ENCODE data around the gene MED13L. TPM values are rescaled to one million over a fixed set of nuclear protein-coding genes. Genes with fewer than 3 reads are reported as not detected.

MED13L gene
- total and polyA plus RNA-seq, 2 donors (not counting 3 experiments of a cell fraction or from before 2014, with no cell fraction given) = 27.4 to 93.6 TPM

GRCh38 chr12:116057356-116057755 lies 220.1 kb downstream of the MED13L start:
- no peak for FAIRE-seq
- intact Hi-C loops (cut with micrococcal nuclease) = no loop called here

GRCh38 chr12:116055895-116056607 lies 221.4 kb downstream of the MED13L start:
- H3K79me2 ChIP-seq (ENCODE audit: control insufficient read depth, insufficient read depth, low read length) = peaks cover 37% of the 10 kb centered on the region
- FAIRE-seq = no peak
- ChIA-PET CTCF (interaction anchor here (0.9 to 1.8 kb wide), 4 partner anchors 10 to 653 kb away, joined by 3 to 6 read pairs (median 3); no protein-coding TSS in a partner anchor), POLR2A (no interaction called here)
- H3K4me3 ChIP-seq (replicated peaks in 1 of 3; ENCODE audit: insufficient read depth in 1 of 3, low read depth in 1 of 3, low read length in 3 of 3) = no peak overlapping the region
- no peaks in the 10 kb centered on the region for H3K9me1 ChIP-seq (replicated peaks; ENCODE audit: control insufficient read depth, extremely low read depth, insufficient read depth, low read length)
- intact Hi-C loops (cut with micrococcal nuclease) (no loop called here), dilution Hi-C loops (cut with MboI; ENCODE audit: extremely low pct_ligation_motif_present, low sequenced_read_pairs) (no loop called here)
- no TSS peak for BruUV-seq (replicated peaks)
- no peaks in the 10 kb centered on the region for H3K27me3 ChIP-seq (ENCODE audit: control insufficient read depth in 2 of 2, insufficient read depth in 2 of 2, low read length in 2 of 2)
- peaks cover 2% of the 10 kb centered on the region for H3K4me1 ChIP-seq (ENCODE audit: control insufficient read depth, extremely low read depth, insufficient read depth, low read length)
- no peak overlapping the region for H3K9ac ChIP-seq (replicated peaks; ENCODE audit: extremely low read depth, insufficient read depth, low read length)
- no peak overlapping the region for H3K4me2 ChIP-seq (ENCODE audit: insufficient read depth, low read length)
- no peak overlapping the region for H2AFZ ChIP-seq (ENCODE audit: low read depth, low read length)
- H3K36me3 ChIP-seq (ENCODE audit: control insufficient read depth in 2 of 2, extremely low read depth in 1 of 2, insufficient read depth in 2 of 2, low read length in 2 of 2) = no peaks in the 10 kb centered on the region
- H3K27ac ChIP-seq (ENCODE audit: insufficient read depth, low read depth, low read length) = no peak overlapping the region
- H4K20me1 ChIP-seq (replicated peaks; ENCODE audit: control insufficient read depth, extremely low read depth, insufficient read depth, low read length) = peaks cover 5% of the 10 kb centered on the region
- no peaks in the 10 kb centered on the region for H3K9me3 ChIP-seq (replicated peaks; ENCODE audit: control insufficient read depth, insufficient read depth, low read length)
- DNase-seq (ENCODE audit: low read depth, low spot score) = no peak
- no peak for TF ChIP-seq MYC (IDR thresholded peaks at IDR 0.05; ENCODE audit: low read depth, low read length)
- TF ChIP-seq GATA2 (IDR thresholded peaks at IDR 0.05; ENCODE audit: insufficient read depth, insufficient read length, low read depth, low read length) = no peak
- TF ChIP-seq FOS (IDR thresholded peaks at IDR 0.05; ENCODE audit: borderline replicate concordance, insufficient read depth, low read length) = no peak
- TF ChIP-seq EZH2 (IDR thresholded peaks at IDR 0.05; ENCODE audit: borderline replicate concordance, low read depth, low read length, severe bottlenecking) = no peak
- no peak for TF ChIP-seq MAX (IDR thresholded peaks at IDR 0.05; ENCODE audit: insufficient read depth, insufficient read length)

More at GRCh38 chr12:116057356-116057755, 220.1 kb downstream of the MED13L start:
- dilution Hi-C loops (cut with MboI; ENCODE audit: extremely low pct_ligation_motif_present, low sequenced_read_pairs) = no loop called here
- no TSS peak for BruUV-seq (replicated peaks)
- H3K4me3 ChIP-seq (replicated peaks in 1 of 3; ENCODE audit: insufficient read depth in 1 of 3, low read depth in 1 of 3, low read length in 3 of 3) = no peak overlapping the region
- TF ChIP-seq JUN (IDR thresholded peaks at IDR 0.05; ENCODE audit: borderline replicate concordance, insufficient read depth, insufficient read length, low read depth) (peak; percentile 11), FOS (IDR thresholded peaks at IDR 0.05; ENCODE audit: borderline replicate concordance, insufficient read depth, low read length) (no peak)
- H3K79me2 ChIP-seq (ENCODE audit: control insufficient read depth, insufficient read depth, low read length) = peaks cover 31% of the 10 kb centered on the region
- ChIA-PET POLR2A (no interaction called here), CTCF (interaction anchor here (1.0 to 2.6 kb wide), 4 partner anchors 9 to 651 kb away, joined by 3 to 16 read pairs (median 5); no protein-coding TSS in a partner anchor)
- H3K36me3 ChIP-seq (ENCODE audit: control insufficient read depth in 2 of 2, extremely low read depth in 1 of 2, insufficient read depth in 2 of 2, low read length in 2 of 2) = no peaks in the 10 kb centered on the region
- peaks cover 5% of the 10 kb centered on the region for H4K20me1 ChIP-seq (replicated peaks; ENCODE audit: control insufficient read depth, extremely low read depth, insufficient read depth, low read length)
- no peak overlapping the region for H3K9ac ChIP-seq (replicated peaks; ENCODE audit: extremely low read depth, insufficient read depth, low read length)
- H2AFZ ChIP-seq (ENCODE audit: low read depth, low read length) = no peak overlapping the region
- H3K4me2 ChIP-seq (ENCODE audit: insufficient read depth, low read length) = no peak overlapping the region
- no peaks in the 10 kb centered on the region for H3K9me1 ChIP-seq (replicated peaks; ENCODE audit: control insufficient read depth, extremely low read depth, insufficient read depth, low read length)
- H3K4me1 ChIP-seq (ENCODE audit: control insufficient read depth, extremely low read depth, insufficient read depth, low read length) = peaks cover 2% of the 10 kb centered on the region
- no peaks in the 10 kb centered on the region for H3K27me3 ChIP-seq (ENCODE audit: control insufficient read depth in 2 of 2, insufficient read depth in 2 of 2, low read length in 2 of 2)
- H3K27ac ChIP-seq (ENCODE audit: insufficient read depth, low read depth, low read length) = no peak overlapping the region
- H3K9me3 ChIP-seq (replicated peaks; ENCODE audit: control insufficient read depth, insufficient read depth, low read length) = no peaks in the 10 kb centered on the region
- no peak for DNase-seq (ENCODE audit: low read depth, low spot score)
